SK-N-MC (cell line): Measurements from ENCODE around the gene EXOSC1.
A peak's percentile ranks its signal among the peaks of the same experiment; 100 is the strongest.

Experiments
- DNase-seq: peaks from one replicate; pipeline ENCODE4 v3.0.0-alpha.2; 2011; ENCODE audit warnings: low read depth, low spot score
- H3K27ac ChIP-seq: fragments of 200-600 bp; sonication (generic); 2 replicates; pipeline ENCODE4 v1.5.1; 2016; ENCODE audit warnings: mixed run types
- H3K36me3 ChIP-seq: fragments of 200-600 bp; sonication (generic); 2 replicates; pipeline ENCODE4 v1.6.1; 2017; ENCODE audit warnings: antibody characterized with exemption, low read length, mixed read lengths; ENCODE audit not compliant: insufficient read depth
- H3K4me3 ChIP-seq: fragments of 200-600 bp; sonication (generic); 2 replicates; pipeline ENCODE4 v1.5.1; 2016
- H3K9ac ChIP-seq: fragments of 200-600 bp; sonication (generic); 2 replicates; pipeline ENCODE4 v1.8.0; 2017; ENCODE audit warnings: mixed run types, mixed read lengths; ENCODE audit not compliant: insufficient read length
- H3K9me3 ChIP-seq: fragments of 200-600 bp; sonication (generic); 2 replicates; pipeline ENCODE4 v1.6.1; 2017; ENCODE audit warnings: low read depth, mild to moderate bottlenecking, antibody characterized with exemption, low read length, moderate library complexity, mixed read lengths
- EZH2 ChIP-seq: fragments of 200-600 bp; sonication (generic); IDR thresholded peaks from one replicate; pipeline ENCODE4 v1.6.1; 2017; ENCODE audit warnings: antibody characterized with exemption
- FOXP2 ChIP-seq: optimal IDR thresholded peaks from 2 replicates; pipeline ENCODE3; 2011; ENCODE audit warnings: mild to moderate bottlenecking, moderate library complexity; ENCODE audit not compliant: insufficient read depth; ENCODE audit errors: extremely low read length, control extremely low read depth
- POLR2AphosphoS5 ChIP-seq: IDR thresholded peaks from 2 replicates; pipeline ENCODE4 v1.6.1; 2012; ENCODE audit warnings: mild to moderate bottlenecking, low read depth, low read length, borderline replicate concordance

EXOSC1 gene

DNA sequence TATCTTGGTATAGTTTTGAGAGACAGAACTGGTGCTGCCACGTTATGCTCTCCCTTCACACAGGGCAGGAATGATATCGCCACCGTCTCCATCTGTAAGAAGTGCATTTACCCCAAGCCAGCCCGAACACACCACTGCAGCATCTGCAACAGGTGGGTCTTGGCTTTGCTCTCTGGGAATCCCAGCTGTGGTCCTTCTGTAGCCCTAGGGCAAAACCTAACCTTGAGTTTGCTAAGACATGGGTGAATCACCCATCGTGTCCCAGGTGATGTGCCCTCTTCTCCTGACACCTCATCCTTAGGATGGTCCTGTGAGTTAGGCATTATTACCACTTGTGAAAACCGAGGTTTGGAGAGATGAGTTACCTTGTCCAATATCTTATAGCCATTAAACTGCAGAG lies 6.5 kb upstream of the EXOSC1 start:
- H3K9me3 ChIP-seq, result no peaks in the 10 kb centered on the region
- H3K4me3 ChIP-seq, result no peak overlapping the region
- H3K27ac ChIP-seq, result no peak overlapping the region
- TF ChIP-seq EZH2 (no peak), FOXP2 (no peak), POLR2AphosphoS5 (no peak)
- no peak for DNase-seq
- H3K36me3 ChIP-seq, result no peaks in the 10 kb centered on the region; the same call in 1 of the 2 replicates
- H3K9ac ChIP-seq, result no peak overlapping the region

DNA sequence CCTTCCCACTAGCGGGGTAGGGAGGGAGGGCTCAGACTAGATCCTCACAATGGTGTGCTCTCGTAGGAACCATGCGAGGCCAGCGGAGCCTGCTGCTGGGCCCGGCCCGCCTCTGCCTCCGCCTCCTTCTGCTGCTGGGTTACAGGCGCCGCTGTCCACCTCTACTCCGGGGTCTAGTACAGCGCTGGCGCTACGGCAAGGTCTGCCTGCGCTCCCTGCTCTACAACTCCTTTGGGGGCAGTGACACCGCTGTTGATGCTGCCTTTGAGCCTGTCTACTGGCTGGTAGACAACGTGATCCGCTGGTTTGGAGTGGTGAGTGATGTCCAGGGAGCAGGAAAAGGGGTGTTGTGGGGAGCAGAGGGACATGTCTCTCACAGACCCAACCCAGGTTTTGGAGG lies 5.8 kb upstream of the EXOSC1 start:
- Histone ChIP-seq H3K27ac (no peak overlapping the region), H3K4me3 (no peak overlapping the region), H3K9ac (no peak overlapping the region), H3K36me3 (no peaks in the 10 kb centered on the region; the same call in 1 of the 2 replicates), H3K9me3 (no peaks in the 10 kb centered on the region)
- TF ChIP-seq FOXP2 (no peak), EZH2 (no peak), POLR2AphosphoS5 (no peak)
- DNase-seq, result no peak

DNA sequence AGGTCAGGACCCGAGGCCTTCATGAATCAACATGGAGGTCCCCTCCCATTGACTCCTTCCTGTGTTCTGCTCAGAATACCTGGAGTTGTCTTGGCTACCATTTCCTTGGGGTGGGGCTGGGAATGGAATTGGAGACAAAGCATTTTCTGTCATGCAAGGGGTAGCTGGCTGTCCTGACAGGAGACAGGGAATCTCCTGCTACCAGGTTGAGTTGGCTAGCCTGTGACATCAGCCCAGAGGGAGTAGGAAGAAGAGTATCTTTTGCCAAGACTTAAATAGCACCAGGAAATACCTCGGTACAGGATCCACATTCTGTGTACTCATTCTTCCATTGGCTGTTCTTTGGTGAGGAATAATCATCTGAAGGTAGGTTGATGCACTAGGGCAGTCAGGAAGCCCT lies 5.0 kb upstream of the EXOSC1 start:
- Histone ChIP-seq H3K9me3 (no peaks in the 10 kb centered on the region), H3K27ac (no peak overlapping the region), H3K36me3 (no peaks in the 10 kb centered on the region; the same call in 1 of the 2 replicates), H3K4me3 (no peak overlapping the region), H3K9ac (no peak overlapping the region)
- DNase-seq, result no peak
- no peak for TF ChIP-seq FOXP2
- TF ChIP-seq EZH2, result no peak
- TF ChIP-seq POLR2AphosphoS5, result no peak

DNA sequence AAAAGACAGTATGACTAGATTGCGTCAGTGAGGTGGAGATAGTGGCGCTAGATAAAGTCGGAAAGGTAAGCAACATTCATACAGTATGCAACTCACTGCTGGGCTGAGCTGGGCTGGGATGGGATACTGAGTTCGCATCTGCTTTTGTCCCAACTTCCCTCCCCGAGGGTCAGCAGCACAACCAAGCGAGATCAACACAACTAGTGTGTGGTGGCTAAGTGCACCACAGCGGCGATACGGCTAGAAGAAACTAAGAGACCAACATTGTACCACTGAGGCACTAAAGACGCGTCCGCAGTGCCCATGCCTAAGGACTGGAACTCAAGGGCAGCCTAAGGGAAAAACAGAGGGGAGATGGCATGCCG lies 467 bp downstream of the EXOSC1 start:
- peak overlapping the region; percentile 88 for H3K4me3 ChIP-seq
- no peaks in the 10 kb centered on the region; the same call in 1 of the 2 replicates for H3K36me3 ChIP-seq
- no peak overlapping the region for H3K27ac ChIP-seq
- no peak for DNase-seq
- no peak for TF ChIP-seq POLR2AphosphoS5
- TF ChIP-seq FOXP2, result no peak
- TF ChIP-seq EZH2, result no peak
- H3K9me3 ChIP-seq, result no peaks in the 10 kb centered on the region
- peak overlapping the region; percentile 75 for H3K9ac ChIP-seq

DNA sequence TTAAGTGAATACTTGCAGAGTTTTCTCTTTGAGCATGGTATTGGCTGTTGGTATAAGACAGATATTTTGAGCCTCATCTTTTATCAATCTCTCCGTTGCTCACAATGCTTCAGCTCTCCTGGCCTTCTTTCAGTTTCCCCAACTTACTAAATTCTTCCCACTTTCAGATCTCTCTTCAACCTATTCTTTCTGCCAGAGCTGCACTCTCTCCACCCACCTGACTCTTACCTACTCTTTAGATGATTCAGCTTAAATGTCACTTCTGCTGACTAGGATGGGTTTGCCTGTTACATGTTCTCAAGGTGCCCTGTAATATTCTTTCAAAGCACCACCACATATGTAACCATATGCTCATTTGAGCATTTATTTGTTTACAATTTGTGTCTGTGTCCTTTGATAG lies 1.6 kb downstream of the EXOSC1 start:
- no peak overlapping the region for H3K4me3 ChIP-seq
- DNase-seq, result no peak
- TF ChIP-seq POLR2AphosphoS5 (no peak), FOXP2 (no peak), EZH2 (no peak)
- H3K27ac ChIP-seq, result no peak overlapping the region
- H3K9me3 ChIP-seq, result no peaks in the 10 kb centered on the region
- H3K9ac ChIP-seq, result no peak overlapping the region
- no peaks in the 10 kb centered on the region; the same call in 1 of the 2 replicates for H3K36me3 ChIP-seq

DNA sequence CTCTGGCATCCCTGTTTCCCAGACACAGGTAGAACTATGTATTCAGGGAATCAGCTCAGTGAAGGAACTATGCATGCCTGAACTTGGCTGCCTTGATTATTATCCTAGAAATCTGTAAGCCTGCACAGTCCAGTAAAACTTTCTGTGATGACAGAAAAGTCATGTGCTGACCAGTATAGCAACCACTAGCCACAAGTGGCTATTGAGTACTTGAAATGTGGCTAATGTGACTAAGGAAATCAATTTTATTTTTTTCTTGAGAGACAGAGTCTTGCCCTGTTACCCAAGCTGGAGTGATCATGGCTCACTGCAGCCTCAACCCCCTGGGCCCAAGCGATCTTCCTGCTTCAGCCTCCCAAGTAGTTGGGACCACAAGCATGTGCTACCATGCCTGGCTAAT lies 3.5 kb downstream of the EXOSC1 start:
- Histone ChIP-seq H3K4me3 (no peak overlapping the region), H3K9me3 (no peaks in the 10 kb centered on the region), H3K36me3 (no peaks in the 10 kb centered on the region; the same call in 1 of the 2 replicates), H3K27ac (no peak overlapping the region), H3K9ac (no peak overlapping the region)
- no peak for TF ChIP-seq FOXP2
- TF ChIP-seq POLR2AphosphoS5, result no peak
- TF ChIP-seq EZH2, result no peak
- DNase-seq, result no peak

DNA sequence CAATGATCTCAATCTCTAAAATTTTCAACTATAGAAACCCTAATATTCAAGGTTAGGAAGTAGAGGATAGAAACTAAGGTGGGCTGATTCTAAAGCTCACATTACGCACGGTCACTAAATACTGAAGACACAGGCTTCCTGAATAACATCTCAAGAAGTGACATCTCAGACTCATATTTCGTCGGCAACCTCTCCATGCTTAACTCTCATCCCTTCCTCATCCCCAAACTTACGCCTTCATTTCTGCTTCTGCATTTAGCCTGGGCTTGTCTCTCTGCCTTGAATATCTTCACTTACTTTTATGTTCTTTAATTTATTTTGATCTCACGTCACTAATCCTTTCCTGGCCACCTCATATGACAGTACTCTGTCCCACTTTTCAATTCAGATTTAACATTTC lies 10.6 kb downstream of the EXOSC1 start:
- TF ChIP-seq POLR2AphosphoS5 (0 out of 2 replicates have a peak, but pooled peaks have one; percentile 3), EZH2 (no peak), FOXP2 (no peak)
- Histone ChIP-seq H3K4me3 (no peak overlapping the region), H3K9me3 (no peaks in the 10 kb centered on the region), H3K9ac (no peak overlapping the region), H3K36me3 (peaks cover 16% of the 10 kb centered on the region; the same call in 1 of the 2 replicates), H3K27ac (no peak overlapping the region)
- no peak for DNase-seq

DNA sequence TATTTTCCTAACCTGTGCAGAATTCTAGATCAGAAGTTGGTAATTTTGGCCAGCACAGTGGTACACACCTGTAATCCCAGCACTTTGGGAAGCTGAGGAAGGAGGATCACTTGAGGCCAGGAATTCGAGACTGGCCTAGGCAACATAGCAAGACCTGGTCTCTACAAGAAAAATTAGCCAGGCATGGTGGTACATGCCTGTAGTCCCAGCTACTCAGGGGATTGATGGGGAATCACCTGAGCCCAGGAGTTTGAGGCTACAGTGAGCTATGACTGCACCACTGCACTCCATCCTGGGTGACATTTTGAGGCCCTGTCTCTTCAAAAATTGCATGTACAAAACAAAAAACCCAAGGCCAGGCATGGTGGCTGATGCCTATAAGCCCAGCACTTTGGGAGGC lies 11.2 kb downstream of the EXOSC1 start:
- DNase-seq, result no peak
- Histone ChIP-seq H3K4me3 (no peak overlapping the region), H3K36me3 (peaks cover 23% of the 10 kb centered on the region), H3K9me3 (no peaks in the 10 kb centered on the region), H3K9ac (no peak overlapping the region), H3K27ac (no peak overlapping the region)
- TF ChIP-seq FOXP2 (no peak), POLR2AphosphoS5 (peak; percentile 4), EZH2 (no peak)

DNA sequence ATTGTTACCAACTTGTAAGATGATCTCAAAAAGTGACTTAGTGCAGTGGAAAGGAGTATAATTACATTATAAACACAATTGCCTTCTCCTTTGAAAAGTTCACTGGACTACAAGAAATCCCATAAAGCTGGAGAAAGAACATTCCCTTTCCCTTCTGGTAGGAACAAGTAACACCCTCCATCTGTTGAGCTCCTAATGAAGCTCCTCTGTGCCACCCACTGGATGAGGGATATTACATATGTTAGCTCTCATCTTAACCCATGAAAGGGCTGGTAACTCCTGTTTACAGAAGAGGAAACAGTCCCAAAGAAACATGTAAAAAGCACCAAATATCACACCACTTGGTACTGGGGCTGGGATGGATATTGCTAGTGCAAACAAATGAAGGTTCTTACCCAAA lies 11.8 kb downstream of the EXOSC1 start:
- no peak for DNase-seq
- Histone ChIP-seq H3K9ac (no peak overlapping the region), H3K4me3 (no peak overlapping the region), H3K36me3 (peaks cover 26% of the 10 kb centered on the region), H3K27ac (no peak overlapping the region), H3K9me3 (no peaks in the 10 kb centered on the region)
- TF ChIP-seq EZH2 (no peak), POLR2AphosphoS5 (no peak; the same call in 1 of the 2 replicates), FOXP2 (no peak)

DNA sequence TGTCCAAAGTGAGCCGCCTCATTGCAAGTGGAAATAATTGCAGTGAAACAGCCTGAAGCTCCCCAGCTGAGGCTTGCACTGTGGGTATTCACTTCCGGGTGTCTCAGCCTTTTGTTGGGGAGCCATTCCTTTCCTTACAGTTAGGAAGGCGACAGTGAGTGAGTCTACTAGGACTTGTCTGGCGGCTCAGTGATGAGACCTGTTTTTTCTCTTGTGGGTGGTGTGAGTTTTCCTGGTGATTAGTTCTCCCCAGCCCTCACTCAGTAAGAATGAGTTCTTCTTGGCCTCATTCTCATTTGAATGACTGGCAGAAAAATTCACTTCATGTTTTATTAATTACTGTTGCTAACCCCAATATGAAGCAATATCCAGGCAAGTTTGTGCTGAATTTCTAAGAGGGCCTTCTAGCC lies 17.2 kb downstream of the EXOSC1 start:
- H3K9me3 ChIP-seq, result no peaks in the 10 kb centered on the region
- peaks cover 29% of the 10 kb centered on the region for H3K36me3 ChIP-seq
- peak overlapping the region; percentile 70 for H3K27ac ChIP-seq
- H3K4me3 ChIP-seq, result peak overlapping the region; percentile 82
- DNase-seq, result no peak
- TF ChIP-seq POLR2AphosphoS5 (no peak), FOXP2 (no peak), EZH2 (no peak)
- H3K9ac ChIP-seq, result peak overlapping the region; percentile 89
